Endothelial cell of umbilical vein (primary cell): ENCODE results near the gene SCAPER. TPM values are rescaled to one million over a fixed set of nuclear protein-coding genes. Genes with fewer than 3 reads are reported as not detected.

Experiments used
- BruUV-seq: library from RNA; stranded (reverse); fragments of 400-500 nt; replicated peaks from 2 replicates; lab custom pipeline; 2021; lab: Mats Ljungman, UMichigan
- CTCF ChIA-PET: fragments of 300-600, 350-600 bp; sonication (Branson Sonifier 250); formaldehyde crosslinking; loops from one replicate; lab custom pipeline; 2021; ENCODE audit warnings: antibody characterized with exemption, inconsistent platforms; lab: Charles Lee
- POLR2A ChIA-PET: fragments of 300-600, 350-600 bp; sonication (Branson Sonifier 250); formaldehyde crosslinking; loops from one replicate; lab custom pipeline; 2021; ENCODE audit warnings: antibody characterized with exemption, inconsistent platforms; lab: Charles Lee
- DNase-seq: peaks from one replicate; pipeline ENCODE4 v3.0.0-alpha.2; 2011; ENCODE audit warnings: low read depth, low spot score
- FAIRE-seq: peaks from 2 replicates; lab custom pipeline; 2011; peaks lifted over from hg19 to GRCh38; lab: Jason Lieb, UNC
- H2AFZ ChIP-seq: 2 replicates; pipeline ENCODE4 v1.6.0; 2012; ENCODE audit warnings: low read depth, low read length, control low read depth, inconsistent platforms
- H3K27ac ChIP-seq: 2 replicates; pipeline ENCODE4 v1.5.1; 2011; ENCODE audit warnings: low read depth, mild to moderate bottlenecking, control low read depth, low read length, moderate library complexity; ENCODE audit not compliant: insufficient read depth
- H3K27me3 ChIP-seq, 2 experiments: 2 replicates each; pipeline versions ENCODE4 v1.6.0 to v1.6.1; 2011; ENCODE audit warnings: low read length in 2 of 2, mixed read lengths in 1 of 2; ENCODE audit not compliant: control insufficient read depth in 2 of 2, insufficient read depth in 2 of 2
- H3K36me3 ChIP-seq, 2 experiments: 2 replicates in 1 of 2; 3 replicates in 1 of 2; pipeline ENCODE4 v1.5.1; 2011; ENCODE audit warnings: low read length in 2 of 2, mild to moderate bottlenecking in 1 of 2, moderate library complexity in 1 of 2; ENCODE audit not compliant: control insufficient read depth in 2 of 2, insufficient read depth in 2 of 2; ENCODE audit errors: extremely low read depth in 1 of 2
- H3K4me1 ChIP-seq: 3 replicates; pipeline ENCODE4 v1.5.1; 2011; ENCODE audit warnings: mild to moderate bottlenecking, low read length; ENCODE audit not compliant: control insufficient read depth, insufficient read depth; ENCODE audit errors: extremely low read depth
- H3K4me2 ChIP-seq: 2 replicates; pipeline ENCODE4 v1.6.1; 2011; ENCODE audit warnings: low read length, control low read depth, mixed read lengths; ENCODE audit not compliant: insufficient read depth
- H3K4me3 ChIP-seq, 3 experiments: fragments of 200-600 bp in 1 of 3; sonication (generic), shearing (Covaris generic) in 1 of 3; replicated peaks in 1 of 3; 2 replicates each; pipeline ENCODE4 v1.5.1; 2011 to 2016; ENCODE audit warnings: control low read depth in 3 of 3, low read length in 3 of 3, mild to moderate bottlenecking in 2 of 3, inconsistent platforms in 1 of 3, low read depth in 1 of 3, moderate library complexity in 1 of 3; ENCODE audit not compliant: insufficient read depth in 1 of 3
- H3K79me2 ChIP-seq: 2 replicates; pipeline ENCODE4 v1.6.0; 2012; ENCODE audit warnings: low read length, inconsistent platforms; ENCODE audit not compliant: control insufficient read depth, insufficient read depth
- H3K9ac ChIP-seq: replicated peaks from 2 replicates; pipeline ENCODE3; 2011; ENCODE audit warnings: low read length, control low read depth; ENCODE audit not compliant: insufficient read depth; ENCODE audit errors: extremely low read depth
- H3K9me1 ChIP-seq: replicated peaks from 3 replicates; pipeline ENCODE4 v1.6.0; 2011; ENCODE audit warnings: mild to moderate bottlenecking, low read length; ENCODE audit not compliant: control insufficient read depth, insufficient read depth; ENCODE audit errors: extremely low read depth
- H3K9me3 ChIP-seq: replicated peaks from 2 replicates; pipeline ENCODE4 v1.5.1; 2012; ENCODE audit warnings: low read length, inconsistent platforms; ENCODE audit not compliant: control insufficient read depth, insufficient read depth
- H4K20me1 ChIP-seq: replicated peaks from 2 replicates; pipeline ENCODE3; 2011; ENCODE audit warnings: mild to moderate bottlenecking, low read length; ENCODE audit not compliant: control insufficient read depth, insufficient read depth; ENCODE audit errors: extremely low read depth
- EZH2 ChIP-seq: IDR thresholded peaks from 2 replicates; pipeline ENCODE4 v1.6.1; 2012; ENCODE audit warnings: borderline replicate concordance, low read depth, mild to moderate bottlenecking, moderate library complexity, low read length, inconsistent platforms; ENCODE audit not compliant: severe bottlenecking
- FOS ChIP-seq: IDR thresholded peaks from 2 replicates; pipeline ENCODE4 v1.6.1; 2011; ENCODE audit warnings: mild to moderate bottlenecking, low read length, moderate library complexity, borderline replicate concordance; ENCODE audit not compliant: insufficient read depth
- GATA2 ChIP-seq: IDR thresholded peaks from 2 replicates; pipeline ENCODE4 v1.7.0; 2011; ENCODE audit warnings: low read depth, mild to moderate bottlenecking, moderate library complexity, mixed read lengths, low read length; ENCODE audit not compliant: insufficient read length, insufficient read depth
- JUN ChIP-seq: IDR thresholded peaks from 2 replicates; pipeline ENCODE4 v1.6.1; 2011; ENCODE audit warnings: borderline replicate concordance, low read depth; ENCODE audit not compliant: insufficient read length, insufficient read depth
- MAX ChIP-seq: IDR thresholded peaks from 2 replicates; pipeline ENCODE4 v1.6.1; 2011; ENCODE audit not compliant: insufficient read depth, insufficient read length
- MYC ChIP-seq: IDR thresholded peaks from one replicate; pipeline ENCODE4 v1.6.1; 2011; ENCODE audit warnings: mild to moderate bottlenecking, low read depth, low read length
- POLR2A ChIP-seq: IDR thresholded peaks from 2 replicates; pipeline ENCODE4 v1.6.1; 2012; ENCODE audit warnings: low read depth, mild to moderate bottlenecking, control low read depth, low read length
- dilution Hi-C: fragments of 300-500 bp; cut with MboI; formaldehyde crosslinking; loops from one replicate; pipeline ENCODE4 v1.15.0; 2019; ENCODE audit warnings: low sequenced_read_pairs; ENCODE audit not compliant: extremely low pct_ligation_motif_present
- intact Hi-C: fragments of 100-400 bp; cut with micrococcal nuclease; formaldehyde crosslinking; loops from one replicate; pipeline ENCODE4 v1.10.0; 2022
- polyA plus RNA-seq, 4 experiments: library from polyadenylated mRNA; depleted of rRNA in 3 of 4; stranded (reverse) in 3 of 4; unstranded in 1 of 4; fragments of >200 nt; gene quantifications; 2 replicates each; pipeline versions ENCODE4 v1.2.1 to v1.2.3, GENCODE V29; 2011 to 2012; ENCODE audit warnings: missing spikeins in 1 of 4
- total RNA-seq: library from RNA; stranded (reverse); gene quantifications from 2 replicates; pipeline ENCODE4 v1.2.3, GENCODE V29; 2021

SCAPER gene
- total and polyA plus RNA-seq, 2 donors (not counting 3 experiments of a cell fraction or from before 2014, with no cell fraction given): 2.7 to 12.7 TPM

- TF ChIP-seq FOS (no peak), POLR2A (no peak), GATA2 (no peak), JUN (no peak), MYC (no peak)
- Histone ChIP-seq H3K79me2 (no peaks in the 10 kb centered on the region), H3K27me3 (no peaks in the 10 kb centered on the region), H4K20me1 (no peaks in the 10 kb centered on the region), H3K4me3 (no peak overlapping the region), H3K36me3 (no peaks in the 10 kb centered on the region), H3K27ac (no peak overlapping the region), H3K9me1 (no peaks in the 10 kb centered on the region), H3K4me2 (no peak overlapping the region), H3K9ac (no peak overlapping the region), H3K4me1 (no peaks in the 10 kb centered on the region), H3K9me3 (no peaks in the 10 kb centered on the region), H2AFZ (no peak overlapping the region)
- FAIRE-seq (no peak), DNase-seq (no peak)
- dilution Hi-C loops (no loop called here), intact Hi-C loops (loop anchor here (10.0 kb wide), 1 partner anchor 519 kb away; no protein-coding TSS in a partner anchor)
- ChIA-PET POLR2A (no interaction called here), CTCF (interaction anchor here (0.8 kb wide), 2 partner anchors 23 to 628 kb away, joined by 3 read pairs; no protein-coding TSS in a partner anchor)
- no TSS peak for BruUV-seq
Observed at GRCh38 chr15:76863693-76864092, 41.4 kb downstream of the SCAPER start.

DNA sequence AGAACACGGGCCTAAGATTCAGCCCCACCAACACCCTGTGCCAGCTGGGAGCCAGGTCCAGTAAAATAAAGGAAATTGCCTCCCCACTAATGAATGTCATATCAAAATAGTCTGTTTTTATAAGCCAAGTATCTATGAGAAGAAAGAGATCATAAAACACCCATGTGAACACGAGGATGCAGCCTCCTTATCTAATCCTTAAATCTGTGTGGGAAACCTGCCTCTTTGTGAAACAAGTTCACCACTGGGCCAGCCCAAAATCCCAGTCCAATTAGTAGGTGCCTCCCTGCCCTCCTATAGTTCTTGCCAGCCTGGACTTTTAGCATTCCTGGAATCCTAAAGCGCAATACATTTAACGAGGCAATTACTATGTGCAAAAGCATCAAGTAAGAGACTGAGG, 42.0 kb downstream of the SCAPER start:
- ChIA-PET POLR2A (no interaction called here), CTCF (no interaction called here)
- no peak overlapping the region for H3K9ac ChIP-seq
- dilution Hi-C loops: no loop called here
- no peak overlapping the region for H2AFZ ChIP-seq
- no peaks in the 10 kb centered on the region for H3K36me3 ChIP-seq
- DNase-seq (no peak), FAIRE-seq (no peak)
- H3K4me1 ChIP-seq: no peaks in the 10 kb centered on the region
- no peak overlapping the region for H3K4me3 ChIP-seq
- BruUV-seq: no TSS peak
- no peaks in the 10 kb centered on the region for H4K20me1 ChIP-seq
- H3K27ac ChIP-seq: no peak overlapping the region
- no peaks in the 10 kb centered on the region for H3K9me1 ChIP-seq
- no peaks in the 10 kb centered on the region for H3K9me3 ChIP-seq
- no peaks in the 10 kb centered on the region for H3K27me3 ChIP-seq
- no peaks in the 10 kb centered on the region for H3K79me2 ChIP-seq
- H3K4me2 ChIP-seq: no peak overlapping the region
- intact Hi-C loops: loop anchor here (10.0 kb wide), 1 partner anchor 518 kb away; no protein-coding TSS in a partner anchor
- TF ChIP-seq POLR2A (no peak), FOS (no peak), MAX (no peak), GATA2 (no peak), EZH2 (no peak)
